ENCODE results near the gene LRRIQ1.
A peak's percentile ranks its signal among the peaks of the same experiment; 100 is the strongest.
"Not testable (repeated sequence)": the region's sequence is repeated elsewhere in the genome, so short reads cannot be mapped to it uniquely, and the experiment has no call there.

LRRIQ1 gene

DNA sequence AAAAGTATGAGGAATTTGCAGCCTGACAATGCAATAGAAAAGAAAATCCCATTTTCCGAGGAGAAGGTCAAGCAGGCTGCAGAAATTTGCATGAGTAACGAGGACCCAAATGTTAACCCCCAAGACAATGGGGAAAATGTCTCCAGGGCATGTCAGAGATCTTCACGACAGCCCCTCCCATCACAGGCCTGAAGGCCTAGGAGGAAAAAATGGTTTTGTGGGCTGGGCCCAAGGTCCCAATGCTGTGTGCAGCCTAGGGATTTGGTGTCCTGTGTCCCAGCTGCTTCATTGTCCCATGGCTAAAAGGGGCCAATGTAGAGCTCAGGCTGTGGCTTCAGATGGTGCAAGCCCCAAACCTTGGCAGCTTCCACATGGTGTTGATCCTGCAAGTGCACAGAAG lies 167.7 kb downstream of the LRRIQ1 start:
- DNase-seq (ENCODE audit: low read depth) = not testable (repeated sequence)

DNA sequence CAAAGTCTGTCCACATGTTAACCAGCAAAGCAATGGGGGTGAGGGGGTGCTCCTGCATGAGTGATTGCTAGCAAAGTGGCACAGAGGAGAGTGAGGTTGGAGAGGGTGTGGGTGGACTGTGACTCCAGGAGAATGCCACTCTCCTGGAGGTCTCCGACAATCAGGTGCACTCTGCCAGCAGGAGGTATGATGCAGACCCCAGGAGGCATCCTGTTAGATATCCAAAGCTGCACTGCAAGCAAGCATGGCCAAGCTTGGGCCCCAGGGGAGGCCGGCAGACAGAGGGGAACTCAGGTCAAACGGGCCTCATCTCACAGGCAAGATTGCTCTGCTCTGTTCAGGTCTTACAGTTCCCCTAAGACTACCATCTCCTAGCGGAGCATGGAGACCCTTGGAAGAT lies 170.4 kb downstream of the LRRIQ1 start:
- DNase-seq (ENCODE audit: low read depth) = no peak

- DNase-seq (ENCODE audit: low read depth) = not testable (repeated sequence)
Observed at GRCh38 chr12:85224339-85224738, 188.2 kb downstream of the LRRIQ1 start.

DNA sequence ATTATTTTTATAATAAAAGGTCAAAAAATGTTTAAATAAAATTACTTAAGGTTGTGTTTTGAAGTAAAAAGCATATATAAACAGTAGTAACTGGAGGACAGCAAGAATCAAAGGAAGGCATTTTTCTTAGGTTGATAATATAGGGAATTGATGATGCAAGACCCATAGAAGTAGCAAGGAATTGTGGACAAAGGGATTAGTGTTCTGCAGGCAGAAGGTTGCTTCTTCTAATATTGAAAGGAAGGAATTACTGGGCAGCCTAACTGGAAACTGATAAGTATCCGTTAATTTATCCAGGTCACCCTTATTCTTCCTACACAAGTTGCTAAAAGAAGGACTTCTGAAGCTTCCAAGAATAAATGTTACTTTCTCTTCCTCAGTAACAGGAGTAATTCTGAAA lies 189.3 kb downstream of the LRRIQ1 start:
- no peak for DNase-seq (ENCODE audit: low read depth)

DNA sequence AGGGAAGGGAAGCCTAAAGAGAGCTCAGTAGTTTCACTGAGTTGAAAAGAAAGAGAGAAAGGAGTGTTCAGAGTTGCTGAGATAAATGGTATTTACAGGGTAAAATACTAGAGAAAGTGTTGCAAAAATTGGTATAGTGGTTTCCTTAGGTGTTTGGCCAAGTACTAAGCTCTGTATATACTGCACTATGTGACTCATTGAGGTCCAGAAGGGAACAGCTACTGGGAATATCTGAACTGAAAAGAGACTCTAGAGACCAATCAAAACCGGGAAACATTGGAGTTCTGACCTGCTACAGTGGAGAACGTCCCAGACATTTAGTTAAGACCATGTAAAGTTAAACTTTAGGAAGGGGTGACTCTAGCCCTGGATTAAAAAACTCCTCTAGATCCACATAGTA lies 201.2 kb downstream of the LRRIQ1 start:
- DNase-seq (ENCODE audit: low read depth) = peak; percentile 3

GRCh38 chr12:85244561-85244960 lies 208.4 kb downstream of the LRRIQ1 start:
- DNase-seq (ENCODE audit: low read depth) = no peak

DNA sequence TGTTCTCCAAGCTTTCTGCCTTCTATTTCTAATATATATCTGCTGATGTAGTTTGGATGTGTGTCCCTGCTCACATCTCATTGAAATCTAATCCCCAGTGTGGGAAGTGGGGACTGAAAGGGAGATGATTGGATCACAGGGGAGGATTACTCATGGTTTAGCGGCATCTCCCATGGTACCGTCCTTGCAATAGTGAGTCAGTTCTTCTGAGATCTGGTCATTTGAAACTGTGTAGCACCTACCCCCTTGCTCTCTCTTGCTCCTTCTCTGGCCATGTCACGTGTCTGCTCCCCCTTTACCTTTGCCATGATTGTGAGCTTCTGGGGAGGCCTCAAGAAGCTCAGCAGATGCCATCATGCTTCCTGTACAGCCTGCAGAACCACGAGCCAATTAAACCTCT lies 217.7 kb downstream of the LRRIQ1 start:
- DNase-seq (ENCODE audit: low read depth) = no peak

DNA sequence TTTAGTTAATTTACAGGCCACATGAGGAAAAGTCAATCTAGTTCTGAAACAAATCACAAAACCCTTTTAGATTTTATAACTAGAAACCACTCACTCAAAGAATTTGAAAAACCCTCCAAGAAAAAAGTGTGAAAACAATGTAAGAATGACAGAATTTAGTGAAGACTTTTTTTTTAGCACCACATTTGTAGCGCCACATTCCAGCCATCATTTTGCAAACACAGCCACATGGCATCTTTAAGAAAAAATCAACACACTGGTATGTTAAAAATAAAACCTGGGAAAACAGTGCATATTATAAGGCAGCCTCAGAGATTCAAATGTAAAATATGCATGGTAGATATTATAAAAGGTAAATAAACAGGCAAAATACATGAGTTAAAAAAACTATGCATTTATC lies 221.5 kb downstream of the LRRIQ1 start:
- DNase-seq (ENCODE audit: low read depth) = no peak

DNA sequence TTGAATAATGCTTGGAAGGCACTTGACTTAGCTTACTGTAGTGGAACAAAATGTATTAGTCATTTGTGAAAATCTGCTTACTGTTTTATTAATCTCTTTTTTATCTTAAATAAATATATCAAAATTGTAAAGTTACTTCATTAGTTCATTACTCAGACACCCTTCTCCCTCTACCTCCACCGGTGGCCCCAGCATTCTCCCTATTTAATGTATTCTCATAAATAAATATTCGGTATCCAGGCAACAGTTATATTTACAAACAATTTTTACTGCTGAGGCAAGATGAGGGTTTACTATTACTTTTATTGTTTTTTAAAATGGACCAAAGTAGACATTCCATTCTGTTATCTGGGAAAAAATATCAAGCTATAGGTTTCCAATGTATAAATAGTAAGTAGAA lies 224.3 kb downstream of the LRRIQ1 start:
- no peak for DNase-seq (ENCODE audit: low read depth)

DNA sequence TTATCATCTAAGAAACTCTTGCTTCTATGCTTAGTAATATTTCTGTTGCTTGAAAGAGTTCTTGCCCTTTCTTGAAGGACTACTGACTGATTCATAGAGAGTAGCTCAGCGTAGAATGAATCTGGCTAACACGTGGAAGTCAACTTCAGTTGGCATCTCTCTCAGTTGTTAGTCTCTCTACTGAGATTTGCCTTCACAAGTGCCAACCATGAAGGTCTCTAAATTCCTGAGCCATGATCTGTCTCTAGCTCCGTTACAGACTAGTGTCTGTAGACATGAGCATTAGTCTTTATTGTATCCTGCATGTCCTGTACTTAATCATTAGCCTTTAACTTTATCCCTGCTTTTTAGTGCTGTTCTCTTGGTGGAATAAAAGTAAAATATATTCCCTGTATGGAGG lies 224.7 kb downstream of the LRRIQ1 start:
- DNase-seq (ENCODE audit: low read depth) = no peak

GRCh38 chr12:85266356-85266755 lies 230.2 kb downstream of the LRRIQ1 start:
- no peak for DNase-seq (ENCODE audit: low read depth)

DNA sequence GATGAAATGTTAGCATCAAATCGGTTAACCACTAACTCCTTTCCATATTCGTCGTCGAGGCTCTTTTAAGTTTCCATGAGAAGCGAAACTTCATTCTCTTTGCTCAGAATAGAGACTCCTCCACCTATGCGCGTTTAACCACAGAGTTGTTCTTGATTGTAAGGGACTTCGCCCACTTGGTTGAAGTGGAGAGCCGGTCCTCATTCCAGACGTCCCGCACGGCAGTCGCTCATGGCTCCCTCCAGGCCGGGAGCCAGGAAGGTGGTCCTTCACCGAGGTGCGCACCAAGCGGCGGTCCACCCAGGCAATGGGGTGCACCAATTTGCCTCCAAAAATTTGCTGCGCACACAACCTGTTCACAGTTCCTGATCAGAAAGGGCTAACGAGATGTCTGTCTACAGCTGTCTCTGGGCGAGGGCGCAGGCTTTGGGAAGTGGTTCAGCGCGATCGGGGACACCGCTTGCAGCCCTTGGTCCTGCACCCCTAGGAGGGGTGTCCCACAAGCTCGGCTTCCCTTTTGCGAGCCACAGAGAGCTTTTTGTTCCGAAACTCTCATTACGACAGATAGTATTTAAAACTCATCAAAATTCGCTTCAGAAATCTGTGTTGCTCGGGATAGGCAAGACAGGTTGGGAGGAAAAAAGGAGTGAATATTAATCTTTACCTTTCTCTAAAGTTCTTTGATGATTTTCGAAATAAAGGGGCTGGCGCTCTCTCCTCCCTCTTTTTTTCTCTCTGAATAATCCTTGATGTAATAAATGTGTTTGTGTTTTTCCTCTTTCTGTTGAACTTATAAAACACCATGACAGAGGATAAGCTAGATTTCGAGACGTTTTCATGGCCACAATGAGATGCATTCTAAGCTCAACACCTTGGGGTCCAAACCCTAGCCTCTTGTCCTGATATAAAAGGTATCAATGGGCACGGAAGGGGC lies 237.5 kb downstream of the LRRIQ1 start:
- DNase-seq (ENCODE audit: low read depth) = no peak

DNA sequence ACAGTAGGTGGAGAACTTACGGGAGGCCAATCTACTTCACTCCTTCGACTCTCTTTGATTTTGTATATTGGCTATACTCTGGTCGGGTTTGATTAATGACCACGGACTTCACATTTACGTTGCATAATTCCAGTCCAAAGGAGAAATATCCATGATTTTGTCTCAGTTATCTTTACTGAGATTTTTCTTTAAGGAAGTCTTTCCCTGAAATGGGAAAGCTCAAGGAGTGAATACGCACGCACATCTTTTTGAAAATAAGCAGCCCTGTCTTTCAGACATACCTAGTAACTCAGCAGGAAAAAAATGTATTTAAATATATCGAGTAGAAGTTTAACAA lies 238.1 kb downstream of the LRRIQ1 start:
- DNase-seq (ENCODE audit: low read depth) = no peak

GRCh38 chr12:85275374-85275773 lies 239.2 kb downstream of the LRRIQ1 start:
- no peak for DNase-seq (ENCODE audit: low read depth)

- DNase-seq (ENCODE audit: low read depth) = no peak
Observed at GRCh38 chr12:85277191-85277590, 241.0 kb downstream of the LRRIQ1 start.

DNA sequence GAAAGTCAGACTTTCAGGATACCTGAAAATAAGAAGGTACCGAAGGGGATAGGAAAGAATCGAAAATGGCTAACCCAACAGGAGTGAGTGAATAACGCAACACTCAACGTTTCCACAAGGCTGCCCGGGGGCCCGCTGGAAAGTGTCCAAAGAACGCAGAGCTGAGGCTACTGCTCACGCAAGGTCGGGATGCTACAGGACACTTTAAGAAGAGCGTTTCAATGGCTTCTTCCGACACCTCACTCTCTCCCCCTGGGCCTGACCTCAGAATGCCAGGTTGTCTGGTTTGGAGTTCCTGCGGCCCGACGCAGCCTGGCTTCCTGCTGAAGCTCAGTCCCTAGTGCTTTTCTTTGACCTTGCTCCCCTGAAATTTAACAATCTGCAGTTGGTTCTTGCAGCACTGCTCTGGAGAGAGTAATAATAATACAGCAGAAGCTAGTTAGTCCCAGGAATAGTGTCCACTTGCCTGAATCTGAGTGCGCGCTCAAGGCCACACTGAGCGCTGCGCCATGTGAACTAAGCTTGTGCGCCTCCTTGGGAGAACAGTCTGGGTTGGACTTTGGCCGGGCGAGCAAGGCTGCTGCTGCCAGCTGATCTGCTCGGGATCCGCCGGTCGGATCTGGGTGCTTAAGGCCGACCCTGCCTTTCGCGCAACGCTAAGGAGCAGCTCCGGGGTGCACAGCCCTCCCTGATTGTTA lies 241.9 kb downstream of the LRRIQ1 start:
- no peak for DNase-seq (ENCODE audit: low read depth)

DNA sequence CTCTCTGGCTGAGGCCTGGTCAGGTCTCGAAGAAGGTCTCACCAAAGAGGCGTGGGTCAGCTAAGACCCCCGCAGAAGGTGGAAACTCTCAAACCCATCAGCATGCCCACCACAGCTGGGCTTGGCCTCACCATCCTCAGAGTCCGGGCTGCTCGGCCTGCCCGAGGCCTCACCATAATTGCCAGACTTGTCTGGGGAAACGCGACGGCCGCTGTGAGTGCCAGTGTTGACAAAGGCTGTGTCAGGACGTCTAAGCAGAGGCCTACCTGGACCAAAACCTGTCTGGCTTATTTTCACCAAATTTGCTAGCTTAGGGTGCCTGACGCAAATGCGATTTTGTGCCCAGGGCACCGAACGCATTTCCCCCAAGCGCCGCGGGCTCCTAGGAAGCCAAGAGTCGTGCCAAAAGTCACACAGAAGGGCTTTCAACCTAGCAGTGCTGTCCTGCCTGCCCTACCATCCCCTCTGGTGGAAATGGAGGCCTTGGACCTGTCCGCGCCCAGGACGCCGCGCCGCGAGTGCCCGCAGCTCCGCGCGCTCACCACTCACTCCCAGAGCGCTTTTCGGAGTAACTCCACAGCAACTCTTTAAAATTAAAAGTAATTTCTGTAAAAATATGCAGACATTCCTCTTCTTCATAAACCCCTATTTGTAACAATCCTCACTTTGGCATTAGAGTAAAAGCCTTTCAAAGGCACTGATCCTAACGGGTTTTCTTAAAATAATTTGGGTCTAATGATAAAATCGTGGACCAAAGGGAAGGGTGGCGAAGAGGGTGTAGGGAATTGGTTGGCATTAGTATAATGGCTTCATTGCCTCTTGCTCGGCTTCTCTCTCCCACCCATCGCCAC lies 242.7 kb downstream of the LRRIQ1 start:
- no peak for DNase-seq (ENCODE audit: low read depth)

- no peak for DNase-seq (ENCODE audit: low read depth)
Observed at GRCh38 chr12:85279449-85280164, 243.5 kb downstream of the LRRIQ1 start.

- peak; percentile 2 for DNase-seq (ENCODE audit: low read depth)
Observed at GRCh38 chr12:85280165-85280983, 244.2 kb downstream of the LRRIQ1 start, which contains the start of gene ALX1. ALX1 (plus strand) TSS chr12:85280220; CDS start chr12:85280262, 42 bp downstream.

DNA sequence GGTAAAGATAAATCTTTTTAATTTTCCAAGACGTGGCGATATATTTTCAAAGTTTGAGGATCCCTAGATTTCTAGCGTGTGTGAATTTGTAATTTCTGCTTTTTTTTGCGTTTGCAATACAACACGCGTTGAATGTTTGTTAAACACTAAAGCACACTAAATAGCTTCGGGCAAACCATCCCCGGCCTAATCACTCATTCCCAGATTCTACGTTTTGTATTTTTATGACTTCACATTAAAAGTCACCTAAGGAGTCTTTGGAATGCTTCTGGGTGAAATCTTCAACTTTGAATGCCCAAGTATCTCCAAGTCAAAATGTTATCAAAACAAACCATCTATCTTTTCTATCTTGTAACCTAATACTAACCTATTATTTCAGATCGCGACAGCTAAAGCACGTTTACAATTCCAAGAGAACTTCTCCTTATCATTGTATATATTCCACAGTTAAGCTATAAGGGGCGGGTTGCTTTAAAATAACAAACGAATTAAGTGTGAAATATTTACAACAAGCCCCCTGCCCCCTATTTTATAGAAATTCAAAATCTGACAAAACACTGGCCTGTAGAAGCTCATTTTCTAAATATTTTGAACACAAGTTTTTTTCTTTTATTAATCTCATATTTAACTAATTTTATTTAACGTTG lies 245.0 kb downstream of the LRRIQ1 start:
- peak; percentile 1 for DNase-seq (ENCODE audit: low read depth)

Data from amniotic epithelial cell (primary cell).